Stimulated activated CD4-positive, alpha-beta T cell treated with anti-CD3 and anti-CD28 coated beads, Interleukin-2, amount 100 ng/mL, for 48 hours (primary cell): Measurements from ENCODE around the gene CFAP157.

Source experiments
- DNase-seq, 2 donors: peaks; one replicate each; pipeline ENCODE4 v3.0.0-alpha.2; 2020

The CFAP157 gene

GRCh38 chr9:127706836-127707241 lies at the start of gene CFAP157:
CFAP157 (plus strand) TSS chr9:127706988; CDS start chr9:127707032, 44 bp downstream.
- no peak for DNase-seq

GRCh38 chr9:127658428-127658827 lies 48.4 kb upstream of the CFAP157 start:
- no peak for DNase-seq

- DNase-seq = no peak
Observed at GRCh38 chr9:127660886-127661741, 45.7 kb upstream of the CFAP157 start.

GRCh38 chr9:127662617-127663016 lies 44.2 kb upstream of the CFAP157 start:
- DNase-seq = no peak

GRCh38 chr9:127664324-127664677 lies 42.5 kb upstream of the CFAP157 start:
- DNase-seq = no peak

- no peak for DNase-seq
Observed at GRCh38 chr9:127664678-127665507, 41.9 kb upstream of the CFAP157 start.

GRCh38 chr9:127667127-127667844 lies 39.5 kb upstream of the CFAP157 start:
- DNase-seq = no peak

- DNase-seq = no peak
Observed at GRCh38 chr9:127667906-127668305, 38.9 kb upstream of the CFAP157 start.

- DNase-seq = no peak
Observed at GRCh38 chr9:127673234-127673633, 33.6 kb upstream of the CFAP157 start.

GRCh38 chr9:127676638-127677037 lies 30.1 kb upstream of the CFAP157 start:
- no peak for DNase-seq

GRCh38 chr9:127679506-127679905 lies 27.3 kb upstream of the CFAP157 start:
- DNase-seq = no peak

- no peak for DNase-seq
Observed at GRCh38 chr9:127680226-127680625, 26.6 kb upstream of the CFAP157 start.

GRCh38 chr9:127680846-127681245 lies 25.9 kb upstream of the CFAP157 start:
- no peak for DNase-seq

GRCh38 chr9:127682351-127683136 lies 24.2 kb upstream of the CFAP157 start:
- no peak for DNase-seq

- DNase-seq = no peak
Observed at GRCh38 chr9:127683723-127684122, 23.1 kb upstream of the CFAP157 start.

- no peak for DNase-seq
Observed at GRCh38 chr9:127684576-127684975, 22.2 kb upstream of the CFAP157 start.

- DNase-seq = no peak
Observed at GRCh38 chr9:127686461-127687393, 20.1 kb upstream of the CFAP157 start.

GRCh38 chr9:127689329-127690000 lies 17.3 kb upstream of the CFAP157 start:
- DNase-seq = no peak

- no peak for DNase-seq
Observed at GRCh38 chr9:127690735-127691134, 16.1 kb upstream of the CFAP157 start.

GRCh38 chr9:127692071-127692470 lies 14.7 kb upstream of the CFAP157 start:
- DNase-seq = no peak

GRCh38 chr9:127693143-127693542 lies 13.6 kb upstream of the CFAP157 start:
- no peak for DNase-seq
